Gastroesophageal sphincter (tissue), 4 donors: ENCODE results near the gene TRUB2. TPM values are rescaled to one million over a fixed set of nuclear protein-coding genes. Genes with fewer than 3 reads are reported as not detected.

Experiments
- ATAC-seq: fragments of 150-250 bp; one replicate; pipeline ENCODE4 v1.9.1; 2016; ENCODE audit warnings: mild to moderate bottlenecking, moderate library complexity
- H3K27ac ChIP-seq, 4 donors: fragments of 200-600 bp; sonication (generic) in 3 of 4; 1 replicate in 3 of 4; 2 replicates in 1 of 4; pipeline ENCODE4 v1.5.1; 2016 to 2019
- H3K27me3 ChIP-seq: fragments of 200-600 bp; sonication (generic); one replicate; pipeline ENCODE4 v1.5.1; 2019
- H3K36me3 ChIP-seq, 2 donors: fragments of 200-600 bp; sonication (generic); one replicate each; pipeline ENCODE4 v1.5.1; 2019; ENCODE audit warnings: control low read depth in 1 of 2
- H3K4me1 ChIP-seq, 3 donors: fragments of 200-600 bp; sonication (generic); 1 replicate in 2 of 3; 2 replicates in 1 of 3; pipeline ENCODE4 v1.5.1; 2016 to 2019; ENCODE audit warnings: control low read depth in 2 of 3
- H3K4me3 ChIP-seq, 2 donors: fragments of 200-600 bp; sonication (generic); one replicate each; pipeline ENCODE4 v1.5.1; 2019; ENCODE audit warnings: mild to moderate bottlenecking in 1 of 2, moderate library complexity in 1 of 2
- H3K9me3 ChIP-seq, 3 donors: fragments of 200-600 bp; sonication (generic); one replicate each; pipeline ENCODE4 v1.5.1; 2017 to 2019; ENCODE audit warnings: control low read depth in 2 of 3
- EP300 ChIP-seq: sonication (generic); formaldehyde crosslinking; IDR thresholded peaks from one replicate; pipeline ENCODE4 v1.6.1; 2017; ENCODE audit warnings: antibody characterized with exemption, mild to moderate bottlenecking
- POLR2A ChIP-seq, 2 donors: fragments of 450-650 bp; IDR thresholded peaks; one replicate each; pipeline ENCODE4 v1.6.1; 2017; ENCODE audit warnings: antibody characterized with exemption in 2 of 2, mild to moderate bottlenecking in 2 of 2, moderate library complexity in 1 of 2
- POLR2AphosphoS5 ChIP-seq: sonication (generic); formaldehyde crosslinking; IDR thresholded peaks from one replicate; pipeline ENCODE4 v1.6.1; 2017; ENCODE audit warnings: antibody characterized with exemption
- WGBS, 2 donors: methylation state at CpG; one replicate each; pipeline ENCODE4 v1.1.5; 2018; ENCODE audit warnings: low coverage in 1 of 2; 5-methylcytosine and 5-hydroxymethylcytosine counted together
- total RNA-seq, 4 donors: library from RNA; depleted of rRNA; stranded (reverse); fragments of >200 nt; gene quantifications; one replicate each; pipeline ENCODE4 v1.1.0, GENCODE V29; 2016
- TF ChIP-seq, protein P1 (sequence below), 4 experiments: fragments of 200-600 bp in 2 of 4; fragments of 450-650 bp in 2 of 4; sonication (generic) in 1 of 4; IDR thresholded peaks; one replicate each; pipeline ENCODE4 v1.5.1; 2017 to 2019; ENCODE audit warnings: antibody characterized with exemption in 4 of 4, mild to moderate bottlenecking in 2 of 4, moderate library complexity in 2 of 4

The TRUB2 gene
- total RNA-seq, 4 donors from 2014 or later = 5.1 to 11.4 (median 7.5) TPM

- peak; percentile 22 for ATAC-seq
- H3K4me3 ChIP-seq = no peak overlapping the region
These were observed 17.9 kb downstream of the TRUB2 start for GRCh38 chr9:128304136-128304970.

GRCh38 chr9:128298535-128299482, 23.4 kb downstream of the TRUB2 start:
- ATAC-seq = no peak
- H3K4me1 ChIP-seq = peaks cover 0 to 6% (median 0%) of the 10 kb centered on the region in 3 donors
- H3K9me3 ChIP-seq = no peaks in the 10 kb centered on the region
- 91 to 95% methylated on average over 4 to 11 of the region's 20 CpGs for WGBS, 2 donors
- H3K27me3 ChIP-seq = no peaks in the 10 kb centered on the region
- no peak overlapping the region for H3K4me3 ChIP-seq
- no peak for TF ChIP-seq EP300
- TF ChIP-seq, protein P1, sequence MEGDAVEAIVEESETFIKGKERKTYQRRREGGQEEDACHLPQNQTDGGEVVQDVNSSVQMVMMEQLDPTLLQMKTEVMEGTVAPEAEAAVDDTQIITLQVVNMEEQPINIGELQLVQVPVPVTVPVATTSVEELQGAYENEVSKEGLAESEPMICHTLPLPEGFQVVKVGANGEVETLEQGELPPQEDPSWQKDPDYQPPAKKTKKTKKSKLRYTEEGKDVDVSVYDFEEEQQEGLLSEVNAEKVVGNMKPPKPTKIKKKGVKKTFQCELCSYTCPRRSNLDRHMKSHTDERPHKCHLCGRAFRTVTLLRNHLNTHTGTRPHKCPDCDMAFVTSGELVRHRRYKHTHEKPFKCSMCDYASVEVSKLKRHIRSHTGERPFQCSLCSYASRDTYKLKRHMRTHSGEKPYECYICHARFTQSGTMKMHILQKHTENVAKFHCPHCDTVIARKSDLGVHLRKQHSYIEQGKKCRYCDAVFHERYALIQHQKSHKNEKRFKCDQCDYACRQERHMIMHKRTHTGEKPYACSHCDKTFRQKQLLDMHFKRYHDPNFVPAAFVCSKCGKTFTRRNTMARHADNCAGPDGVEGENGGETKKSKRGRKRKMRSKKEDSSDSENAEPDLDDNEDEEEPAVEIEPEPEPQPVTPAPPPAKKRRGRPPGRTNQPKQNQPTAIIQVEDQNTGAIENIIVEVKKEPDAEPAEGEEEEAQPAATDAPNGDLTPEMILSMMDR (IDR thresholded peaks at IDR 0.05) = no peak
- no peak for TF ChIP-seq POLR2AphosphoS5
- TF ChIP-seq POLR2A (IDR thresholded peaks at IDR 0.05) = no peak
- H3K27ac ChIP-seq = no peak overlapping the region
- peaks cover 0 to 6% of the 10 kb centered on the region in 2 donors for H3K36me3 ChIP-seq

More at GRCh38 chr9:128304136-128304970, 17.9 kb downstream of the TRUB2 start:
- H3K9me3 ChIP-seq = no peaks in the 10 kb centered on the region
- H3K27ac ChIP-seq = no peak overlapping the region
- TF ChIP-seq EP300 (no peak), POLR2A (IDR thresholded peaks at IDR 0.05) (no peak), POLR2AphosphoS5 (no peak)
- TF ChIP-seq, protein P1 (IDR thresholded peaks at IDR 0.05) = no peak
- no peaks in the 10 kb centered on the region for H3K27me3 ChIP-seq
- peaks cover 0 to 19% of the 10 kb centered on the region in 2 donors for H3K36me3 ChIP-seq
- no peaks in the 10 kb centered on the region for H3K4me1 ChIP-seq
- 66 to 74% methylated on average over 6 to 7 of the region's 9 CpGs for WGBS, 2 donors

- Histone ChIP-seq H3K36me3 (peaks cover 0 to 16% of the 10 kb centered on the region in 2 donors), H3K9me3 (no peaks in the 10 kb centered on the region), H3K4me3 (no peak overlapping the region), H3K27me3 (no peaks in the 10 kb centered on the region), H3K4me1 (peaks cover 0 to 6% (median 0%) of the 10 kb centered on the region in 3 donors), H3K27ac (no peak overlapping the region)
- 60 to 67% methylated on average over 1 of the region's 2 CpGs for WGBS, 2 donors
- no peak for ATAC-seq
- no peak for TF ChIP-seq EP300
- TF ChIP-seq POLR2AphosphoS5 = no peak
- TF ChIP-seq, protein P1 (IDR thresholded peaks at IDR 0.05) = no peak
- TF ChIP-seq POLR2A (IDR thresholded peaks at IDR 0.05) = no peak
These were observed 24.9 kb downstream of the TRUB2 start for GRCh38 chr9:128297221-128297773.

DNA sequence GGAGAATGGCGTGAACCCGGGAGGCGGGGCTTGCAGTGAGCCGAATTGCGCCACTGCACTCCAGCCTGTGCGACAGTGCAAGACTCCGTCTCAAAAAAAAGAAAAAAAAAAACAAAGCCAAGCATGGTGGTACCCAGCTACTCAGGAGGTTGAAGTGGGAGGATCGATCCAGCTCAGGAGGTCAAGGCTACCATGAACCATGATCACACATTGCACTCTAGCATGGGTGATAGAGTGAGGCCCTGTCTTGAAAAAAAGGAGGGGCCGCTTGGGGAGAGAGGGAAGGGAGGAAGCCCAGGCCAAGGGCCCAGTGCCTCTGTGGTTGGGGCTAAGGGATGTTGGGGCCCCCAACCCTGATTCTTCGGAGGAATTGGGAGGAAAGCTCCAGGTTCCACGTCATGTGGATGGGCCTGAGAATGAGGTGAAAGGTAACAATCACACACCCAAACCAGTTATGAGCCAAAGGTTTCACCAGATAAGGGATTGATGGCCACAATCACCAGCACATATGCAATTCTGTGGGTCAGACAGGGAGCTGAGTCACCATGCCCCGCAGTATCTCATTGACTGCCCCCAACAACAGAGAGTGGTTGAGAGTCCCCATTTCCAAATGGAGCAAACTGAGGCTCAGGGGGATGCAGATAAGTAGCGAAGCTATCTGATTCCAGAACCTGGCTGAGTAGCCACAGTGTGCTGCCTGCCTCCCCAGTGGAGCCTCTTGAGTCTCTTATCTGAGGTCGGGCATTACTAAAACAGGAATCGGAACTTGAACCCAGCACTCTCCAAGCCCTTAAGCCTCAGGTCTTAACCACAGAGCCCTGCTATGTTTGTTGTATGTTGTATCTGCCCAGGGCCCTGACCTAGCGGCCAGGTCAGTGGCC, 25.7 kb downstream of the TRUB2 start:
- no peak overlapping the region for H3K27ac ChIP-seq
- peaks cover 0 to 16% of the 10 kb centered on the region in 2 donors for H3K36me3 ChIP-seq
- TF ChIP-seq POLR2A (IDR thresholded peaks at IDR 0.05) (no peak), POLR2AphosphoS5 (no peak), EP300 (no peak)
- TF ChIP-seq, protein P1 (IDR thresholded peaks at IDR 0.05) = no peak
- peaks cover 0 to 6% (median 0%) of the 10 kb centered on the region in 3 donors for H3K4me1 ChIP-seq
- no peak for ATAC-seq
- H3K9me3 ChIP-seq = no peaks in the 10 kb centered on the region
- H3K27me3 ChIP-seq = no peaks in the 10 kb centered on the region
- H3K4me3 ChIP-seq = no peak overlapping the region
- 87% methylated on average over 15 of the region's 16 CpGs; no CpG with 5 or more reads in 1 of the 2 donors for WGBS, 2 donors
